GM12801 (cell line): Measurements from ENCODE around the gene RAB28.

Source experiments
- TF ChIP-seq, protein P1 (sequence below): IDR thresholded peaks from one replicate; pipeline ENCODE4 v1.5.1; 2011; ENCODE audit warnings: control low read depth; ENCODE audit not compliant: insufficient read length; ENCODE audit errors: extremely low read depth

Gene RAB28

DNA sequence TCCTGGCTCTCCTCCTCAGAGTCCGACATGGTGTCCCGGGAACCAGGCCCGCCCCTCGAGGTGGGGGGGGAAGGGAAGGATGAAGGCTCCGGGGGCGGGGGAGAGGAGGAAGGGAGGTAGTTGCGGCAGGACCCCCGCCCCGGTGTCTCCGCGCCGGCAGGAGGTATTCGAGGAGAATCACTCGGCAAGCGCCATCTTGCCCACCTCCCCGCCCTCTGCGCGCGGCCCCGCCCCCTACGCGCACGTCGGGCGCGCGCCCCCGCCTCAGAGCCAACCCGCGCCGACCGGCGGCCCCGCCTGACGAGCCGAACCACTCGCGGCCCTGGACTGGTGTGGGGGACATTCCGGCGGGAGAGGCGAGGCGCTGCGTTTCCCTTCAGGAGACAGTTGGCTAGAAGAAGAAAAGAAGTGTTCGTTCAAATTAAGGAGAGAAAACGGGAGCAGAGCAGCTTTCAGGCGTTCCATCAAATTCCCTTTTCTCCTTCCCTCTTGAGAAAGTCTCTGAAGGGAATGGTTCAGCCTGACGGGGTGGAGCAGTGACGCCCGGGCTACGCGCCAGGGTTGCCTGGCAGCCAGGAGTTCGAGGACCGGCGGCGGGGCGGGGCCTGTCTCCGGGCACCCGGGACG, at the start of gene RAB28:
RAB28 (minus strand) TSS at position 219 of the 627 bp plus-strand sequence.
- TF ChIP-seq, protein P1, sequence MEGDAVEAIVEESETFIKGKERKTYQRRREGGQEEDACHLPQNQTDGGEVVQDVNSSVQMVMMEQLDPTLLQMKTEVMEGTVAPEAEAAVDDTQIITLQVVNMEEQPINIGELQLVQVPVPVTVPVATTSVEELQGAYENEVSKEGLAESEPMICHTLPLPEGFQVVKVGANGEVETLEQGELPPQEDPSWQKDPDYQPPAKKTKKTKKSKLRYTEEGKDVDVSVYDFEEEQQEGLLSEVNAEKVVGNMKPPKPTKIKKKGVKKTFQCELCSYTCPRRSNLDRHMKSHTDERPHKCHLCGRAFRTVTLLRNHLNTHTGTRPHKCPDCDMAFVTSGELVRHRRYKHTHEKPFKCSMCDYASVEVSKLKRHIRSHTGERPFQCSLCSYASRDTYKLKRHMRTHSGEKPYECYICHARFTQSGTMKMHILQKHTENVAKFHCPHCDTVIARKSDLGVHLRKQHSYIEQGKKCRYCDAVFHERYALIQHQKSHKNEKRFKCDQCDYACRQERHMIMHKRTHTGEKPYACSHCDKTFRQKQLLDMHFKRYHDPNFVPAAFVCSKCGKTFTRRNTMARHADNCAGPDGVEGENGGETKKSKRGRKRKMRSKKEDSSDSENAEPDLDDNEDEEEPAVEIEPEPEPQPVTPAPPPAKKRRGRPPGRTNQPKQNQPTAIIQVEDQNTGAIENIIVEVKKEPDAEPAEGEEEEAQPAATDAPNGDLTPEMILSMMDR, result no peak

DNA sequence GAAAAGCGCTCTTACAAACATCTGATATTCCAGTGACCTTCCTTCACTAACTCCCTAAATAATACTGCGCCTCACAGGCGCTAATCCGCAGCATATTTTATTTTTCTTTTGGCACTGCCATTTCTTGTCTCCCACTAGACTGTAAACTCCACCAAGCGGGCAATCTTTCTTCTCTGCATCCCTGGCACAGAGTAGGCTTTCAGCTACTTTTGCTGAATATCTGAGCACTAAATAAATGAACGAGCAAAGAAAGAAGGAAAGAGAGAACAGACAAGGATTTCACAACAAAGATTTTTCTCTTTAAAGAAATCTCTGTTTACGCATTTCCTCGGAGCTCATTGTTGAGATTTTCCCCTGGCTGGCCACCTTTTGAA, 47.5 kb upstream of the RAB28 start:
- TF ChIP-seq, protein P1, result no peak

DNA sequence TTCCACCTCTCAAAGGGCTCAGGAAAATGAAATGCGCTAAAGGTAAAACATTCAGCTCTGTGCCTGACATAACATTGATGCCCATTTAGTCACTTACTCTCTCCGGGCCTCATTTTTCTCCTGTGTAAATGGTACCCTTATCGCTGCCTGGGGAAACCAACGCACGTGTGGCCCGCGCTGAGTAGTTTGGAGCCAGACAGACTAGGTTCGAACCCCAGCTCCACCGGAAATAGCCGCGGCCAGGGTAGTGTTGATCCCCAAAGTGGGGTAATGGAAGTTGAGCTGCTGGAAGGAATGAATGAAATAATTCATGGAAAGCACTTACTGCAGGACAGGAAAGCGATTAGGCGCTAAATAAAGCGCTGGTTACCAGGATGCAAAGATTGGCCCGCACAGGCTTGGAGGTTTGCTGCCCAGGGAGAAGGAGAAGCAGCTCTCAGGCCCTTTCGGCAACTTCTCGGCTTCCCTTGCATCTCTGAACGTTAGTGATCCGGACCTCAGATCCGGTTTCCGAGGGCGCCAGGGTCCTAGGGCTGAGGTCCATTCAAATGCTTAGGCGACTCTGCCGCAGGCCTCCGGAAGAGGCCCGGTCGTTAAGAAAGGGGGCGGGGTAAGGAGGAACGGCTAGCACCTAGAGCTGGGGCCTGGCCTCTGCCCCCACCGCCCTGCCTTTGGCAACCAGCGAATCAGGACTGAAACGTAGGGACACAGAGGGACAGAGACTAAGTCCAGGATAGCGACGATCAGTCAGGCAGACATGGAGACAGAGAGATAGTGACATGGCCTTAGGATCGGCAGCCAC, 46.9 kb upstream of the RAB28 start:
- TF ChIP-seq, protein P1, result no peak

DNA sequence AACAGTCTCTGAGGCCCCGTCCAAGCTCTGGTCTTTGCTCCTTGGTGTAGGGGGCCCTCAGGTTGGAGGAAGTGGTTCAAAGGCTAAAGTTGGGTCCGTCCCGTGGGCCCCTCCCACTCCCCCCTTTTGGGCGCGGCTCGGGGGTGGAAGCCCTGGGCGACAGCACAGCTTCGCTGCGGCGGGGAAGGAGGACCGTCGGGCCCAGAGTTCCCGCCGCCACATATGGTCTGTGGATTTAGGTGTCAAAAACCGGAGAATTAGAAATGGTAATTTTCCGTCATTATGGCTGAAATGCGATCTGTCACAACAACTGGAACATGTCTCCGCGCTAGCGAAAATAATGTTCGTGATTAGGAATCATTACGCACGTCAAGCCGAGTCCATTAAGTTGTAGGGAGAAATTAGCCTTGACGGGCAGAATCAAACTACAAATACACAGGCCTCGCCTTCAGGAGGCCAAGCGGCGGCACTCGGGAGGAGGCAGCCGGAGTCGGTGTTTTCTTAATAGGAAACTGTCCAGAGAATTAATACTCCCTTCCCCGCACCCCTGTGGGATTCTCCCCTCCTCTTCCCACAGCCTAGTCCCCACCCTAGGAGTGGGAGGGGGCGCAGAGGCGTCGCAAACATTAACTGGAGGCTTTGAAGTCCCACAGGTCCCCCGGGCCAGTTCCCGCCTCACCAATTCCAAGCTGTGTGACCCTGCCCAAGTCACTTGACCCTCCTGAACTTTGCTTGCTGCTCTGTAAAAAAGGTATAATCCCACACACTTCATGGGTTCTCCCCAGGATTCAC, 45.2 kb upstream of the RAB28 start:
- TF ChIP-seq, protein P1, result no peak

DNA sequence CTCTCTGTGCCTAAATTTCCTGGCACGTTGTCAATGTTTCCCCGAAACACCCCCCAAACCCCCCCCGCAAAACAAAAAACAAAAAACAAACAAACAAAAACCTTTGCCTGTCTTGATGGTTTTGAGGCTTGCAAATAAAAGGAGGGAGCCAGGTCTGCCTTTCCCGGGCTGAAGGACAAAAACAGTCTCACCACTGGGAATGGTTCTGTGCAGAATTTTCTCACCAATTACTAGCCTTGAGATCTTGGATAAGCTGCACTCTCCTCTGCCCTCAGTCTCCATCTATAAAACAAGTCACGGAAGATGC, 44.6 kb upstream of the RAB28 start:
- TF ChIP-seq, protein P1, result no peak

DNA sequence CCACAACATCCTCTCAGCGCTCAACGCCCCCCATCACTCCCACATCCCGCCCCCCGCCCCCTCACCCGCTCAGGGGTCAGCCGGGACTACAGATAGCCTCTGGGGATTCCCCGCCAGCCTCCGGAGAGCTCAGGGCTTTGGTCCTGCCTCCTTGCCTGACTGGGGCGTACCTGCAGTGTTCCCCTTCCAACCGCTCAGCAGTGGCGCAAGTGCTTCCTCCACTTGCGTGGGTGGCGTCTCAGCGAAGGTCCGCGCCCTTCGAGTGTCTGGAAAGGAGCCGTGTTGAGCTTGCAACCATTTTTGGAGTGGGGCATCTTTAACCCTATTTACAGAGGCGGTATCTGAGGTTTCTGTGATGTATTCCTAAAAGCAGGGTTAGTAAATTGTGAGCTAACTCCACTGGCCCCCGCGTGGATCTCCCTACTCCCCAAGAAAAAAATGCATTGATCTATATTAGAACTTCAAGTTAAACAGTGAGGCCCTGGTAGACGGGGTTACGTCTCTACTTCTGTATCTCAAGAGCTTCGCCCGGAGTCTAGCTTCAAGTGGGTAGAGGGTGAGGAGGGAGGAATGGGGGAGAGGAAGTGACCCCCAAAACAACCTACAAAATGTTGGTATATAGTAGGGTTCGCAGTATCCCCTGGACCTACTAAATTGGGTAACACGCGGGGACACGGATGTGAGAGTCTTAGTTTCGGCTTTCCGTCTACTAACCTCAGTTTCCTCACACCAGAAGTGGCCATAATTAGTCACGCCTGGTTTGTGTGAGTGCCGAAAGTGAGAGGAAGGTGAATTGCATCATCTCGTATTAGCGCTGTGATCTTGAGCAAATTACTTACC, 44.1 kb upstream of the RAB28 start:
- TF ChIP-seq, protein P1, result no peak
